HUES48 (cell line): ENCODE measurements around the gene NTMT1.
A peak's percentile ranks its signal among the peaks of the same experiment; 100 is the strongest.

Source experiments
- H3K27ac ChIP-seq: one replicate; pipeline ENCODE4 v1.7.0; 2013; ENCODE audit warnings: low read depth, low read length, inconsistent platforms
- H3K27me3 ChIP-seq: 2 replicates; pipeline ENCODE4 v1.6.1; 2013; ENCODE audit warnings: mild to moderate bottlenecking, low read length; ENCODE audit not compliant: control insufficient read depth, insufficient read depth
- H3K36me3 ChIP-seq: 2 replicates; pipeline ENCODE4 v1.6.1; 2013; ENCODE audit warnings: low read length; ENCODE audit not compliant: control insufficient read depth, insufficient read depth
- H3K4me1 ChIP-seq: 2 replicates; pipeline ENCODE4 v1.6.1; 2013; ENCODE audit warnings: mild to moderate bottlenecking, low read length; ENCODE audit not compliant: control insufficient read depth, insufficient read depth
- H3K4me3 ChIP-seq: 2 replicates; pipeline ENCODE4 v1.5.1; 2013; ENCODE audit warnings: mild to moderate bottlenecking, low read depth, low read length
- H3K9ac ChIP-seq: 2 replicates; pipeline ENCODE4 v1.6.1; 2013; ENCODE audit warnings: mild to moderate bottlenecking, low read depth, low read length, moderate library complexity
- H3K9me3 ChIP-seq: 2 replicates; pipeline ENCODE4 v1.6.1; 2013; ENCODE audit warnings: low read length; ENCODE audit not compliant: control insufficient read depth, insufficient read depth

NTMT1 gene

DNA sequence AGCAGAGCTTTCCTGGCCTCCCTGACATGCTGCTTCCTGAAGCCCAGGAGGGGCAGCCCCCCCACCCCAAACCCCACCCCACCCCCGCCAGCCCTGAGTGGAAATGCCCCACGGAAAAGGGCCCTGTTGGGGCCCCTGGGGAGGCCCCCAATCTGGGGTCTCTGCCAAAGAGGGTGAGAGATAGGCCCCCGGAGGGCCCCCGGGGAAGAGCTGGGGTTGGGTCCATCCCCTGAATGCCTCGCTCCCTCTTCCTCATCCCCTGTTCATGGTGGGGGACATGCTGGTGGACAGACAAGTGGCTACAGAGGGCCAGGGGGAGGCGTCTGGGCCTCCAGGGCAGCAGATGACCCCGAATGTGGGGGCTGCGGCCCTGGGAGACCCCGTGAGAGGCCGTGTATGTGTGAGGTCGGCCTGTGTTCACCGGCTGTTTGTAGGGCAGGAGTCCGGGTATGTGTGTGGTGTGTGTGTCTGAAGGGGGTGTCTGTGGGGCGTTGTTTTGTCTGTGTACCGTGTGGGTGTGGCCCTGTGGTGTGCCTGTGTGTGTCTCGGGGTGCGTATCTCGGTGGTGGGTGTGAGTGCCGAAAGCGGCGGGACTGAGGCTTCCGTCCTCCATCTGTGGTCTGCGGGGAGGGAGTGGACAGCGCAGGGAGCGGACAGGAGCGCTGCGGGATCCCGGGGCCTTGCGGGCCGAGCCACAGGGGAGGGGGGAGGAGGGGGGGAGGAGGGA, 16.3 kb upstream of the NTMT1 start:
- Histone ChIP-seq H3K36me3 (no peaks in the 10 kb centered on the region), H3K9ac (no peak overlapping the region), H3K27me3 (peaks cover 8% of the 10 kb centered on the region), H3K4me3 (peak overlapping the region; percentile 45; the same call in 1 of the 2 replicates), H3K27ac (no peak overlapping the region), H3K9me3 (no peaks in the 10 kb centered on the region), H3K4me1 (peaks cover 18% of the 10 kb centered on the region; the same call in 1 of the 2 replicates)

GRCh38 chr9:129610213-129610472, 15.8 kb upstream of the NTMT1 start:
- peaks cover 17% of the 10 kb centered on the region; the same call in 1 of the 2 replicates for H3K4me1 ChIP-seq

DNA sequence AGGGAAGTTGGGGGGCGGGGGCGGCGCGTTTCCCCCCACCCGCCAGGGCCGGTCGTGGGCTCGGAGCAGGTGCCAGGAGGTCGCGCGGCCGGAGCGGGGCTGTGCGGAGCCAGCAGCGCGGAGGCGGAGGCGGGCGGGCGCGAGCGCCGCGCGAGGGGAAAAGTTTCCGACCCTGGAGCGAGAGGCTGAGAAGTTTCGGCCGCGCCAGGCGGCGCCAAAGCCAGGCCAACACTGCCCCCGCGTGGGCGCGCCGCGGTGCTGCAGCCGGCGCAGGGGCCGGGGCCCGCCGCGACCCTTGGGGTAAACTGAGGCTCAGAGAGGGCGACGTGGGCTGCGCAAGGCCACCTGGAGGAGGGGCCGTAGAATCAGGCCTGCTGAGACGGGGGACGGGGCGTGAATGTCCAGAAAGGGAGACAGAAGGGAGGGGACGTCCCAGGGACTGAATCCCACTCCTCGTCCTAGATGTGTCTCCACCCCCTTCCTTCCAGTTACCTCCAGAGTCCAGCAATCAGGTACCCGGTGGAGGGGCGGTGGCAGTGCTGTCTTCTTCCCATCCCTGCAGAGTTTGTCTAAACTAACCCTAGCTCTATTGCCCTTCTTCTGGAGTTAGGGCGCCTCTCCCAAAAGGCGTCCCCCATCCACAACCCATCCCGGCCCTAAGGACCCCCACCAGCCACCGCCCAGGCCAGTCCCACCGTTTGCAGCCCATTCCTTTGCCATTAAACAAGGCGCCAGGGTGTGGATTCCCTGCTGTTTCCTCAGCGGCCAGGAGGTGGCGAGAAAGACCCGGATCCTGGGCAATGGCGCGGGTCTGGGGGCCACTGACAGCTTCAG, 15.3 kb upstream of the NTMT1 start:
- H3K27ac ChIP-seq = no peak overlapping the region
- peaks cover 15% of the 10 kb centered on the region for H3K27me3 ChIP-seq
- peaks cover 17% of the 10 kb centered on the region; the same call in 1 of the 2 replicates for H3K4me1 ChIP-seq
- H3K9ac ChIP-seq = no peak overlapping the region
- H3K36me3 ChIP-seq = no peaks in the 10 kb centered on the region
- H3K4me3 ChIP-seq = peak overlapping the region; percentile 65
- H3K9me3 ChIP-seq = no peaks in the 10 kb centered on the region

More at GRCh38 chr9:129610213-129610472, 15.8 kb upstream of the NTMT1 start:
- Histone ChIP-seq H3K36me3 (no peaks in the 10 kb centered on the region), H3K9me3 (no peaks in the 10 kb centered on the region), H3K27ac (no peak overlapping the region), H3K9ac (no peak overlapping the region), H3K27me3 (peaks cover 10% of the 10 kb centered on the region), H3K4me3 (peak overlapping the region; percentile 65; the same call in 1 of the 2 replicates)

- Histone ChIP-seq H3K27ac (no peak overlapping the region), H3K4me3 (peak overlapping the region; percentile 65), H3K36me3 (no peaks in the 10 kb centered on the region), H3K4me1 (peaks cover 17% of the 10 kb centered on the region; the same call in 1 of the 2 replicates), H3K9ac (no peak overlapping the region), H3K27me3 (peaks cover 16% of the 10 kb centered on the region), H3K9me3 (no peaks in the 10 kb centered on the region)
These were observed 14.6 kb upstream of the NTMT1 start for GRCh38 chr9:129611307-129611800.

GRCh38 chr9:129612123-129612522, 13.8 kb upstream of the NTMT1 start:
- Histone ChIP-seq H3K36me3 (no peaks in the 10 kb centered on the region), H3K9ac (no peak overlapping the region), H3K27me3 (peaks cover 16% of the 10 kb centered on the region), H3K9me3 (no peaks in the 10 kb centered on the region), H3K27ac (no peak overlapping the region), H3K4me3 (no peak overlapping the region), H3K4me1 (peaks cover 17% of the 10 kb centered on the region; the same call in 1 of the 2 replicates)

- no peaks in the 10 kb centered on the region for H3K9me3 ChIP-seq
- H3K4me1 ChIP-seq = peaks cover 13% of the 10 kb centered on the region; the same call in 1 of the 2 replicates
- H3K27ac ChIP-seq = no peak overlapping the region
- no peak overlapping the region for H3K4me3 ChIP-seq
- H3K9ac ChIP-seq = no peak overlapping the region
- H3K36me3 ChIP-seq = no peaks in the 10 kb centered on the region
- peaks cover 16% of the 10 kb centered on the region for H3K27me3 ChIP-seq
These were observed 13.0 kb upstream of the NTMT1 start for GRCh38 chr9:129612815-129613519.

GRCh38 chr9:129613520-129614175, 12.3 kb upstream of the NTMT1 start:
- Histone ChIP-seq H3K27me3 (peaks cover 16% of the 10 kb centered on the region), H3K4me1 (peaks cover 13% of the 10 kb centered on the region; the same call in 1 of the 2 replicates), H3K4me3 (no peak overlapping the region), H3K9me3 (no peaks in the 10 kb centered on the region), H3K9ac (no peak overlapping the region), H3K36me3 (no peaks in the 10 kb centered on the region), H3K27ac (no peak overlapping the region)

GRCh38 chr9:129614932-129615331, 11.0 kb upstream of the NTMT1 start:
- Histone ChIP-seq H3K9me3 (no peaks in the 10 kb centered on the region), H3K27me3 (peaks cover 24% of the 10 kb centered on the region), H3K4me3 (no peak overlapping the region), H3K27ac (no peak overlapping the region), H3K9ac (no peak overlapping the region), H3K36me3 (no peaks in the 10 kb centered on the region), H3K4me1 (0 out of 2 replicates have a peak, but pooled peaks cover 3% of the 10 kb centered on the region)

DNA sequence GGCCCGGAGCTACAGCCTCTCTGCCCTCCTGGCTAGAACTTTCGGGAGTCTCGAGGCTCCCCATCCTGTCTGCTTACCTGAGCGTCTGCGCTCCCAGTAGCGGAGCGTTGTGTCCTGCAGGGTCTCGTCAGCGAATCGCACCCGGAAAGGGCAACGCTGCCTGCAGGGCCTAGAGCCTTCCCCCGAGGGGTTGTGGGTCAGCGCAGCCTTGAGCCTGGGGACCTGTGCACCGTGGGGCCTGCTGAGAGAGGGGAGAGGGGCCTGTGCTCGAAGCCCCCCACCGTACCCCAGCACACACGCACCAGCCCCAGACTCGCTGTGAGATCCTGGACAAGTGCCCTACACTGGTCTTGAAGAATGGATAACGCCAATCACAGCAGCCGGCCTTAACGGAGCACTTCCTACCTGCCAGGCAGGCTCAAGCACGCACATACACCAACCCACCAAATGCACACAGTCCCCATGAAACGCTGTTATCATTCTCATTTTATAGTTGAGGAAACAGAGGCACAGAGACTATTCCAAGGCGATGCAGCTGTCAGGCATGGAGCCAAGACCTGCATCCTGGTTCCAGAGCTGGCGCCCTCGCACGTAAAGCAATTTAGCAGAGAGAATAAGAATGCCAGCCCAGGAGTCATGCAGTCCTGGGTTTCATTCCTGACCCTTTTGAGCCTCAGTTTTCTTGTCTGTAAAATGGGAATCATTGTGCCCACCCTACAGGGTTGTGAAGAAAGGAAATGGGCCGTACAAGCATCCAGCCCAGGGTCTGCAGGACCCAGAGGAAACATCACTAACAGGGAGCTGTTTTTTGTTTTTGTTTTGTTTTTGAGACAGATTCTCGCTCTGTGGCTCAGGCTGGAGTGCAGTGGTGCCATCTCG, 10.3 kb upstream of the NTMT1 start:
- no peak overlapping the region for H3K9ac ChIP-seq
- no peaks in the 10 kb centered on the region for H3K36me3 ChIP-seq
- no peak overlapping the region for H3K27ac ChIP-seq
- H3K9me3 ChIP-seq = no peaks in the 10 kb centered on the region
- 0 out of 2 replicates have a peak, but pooled peaks cover 3% of the 10 kb centered on the region for H3K4me1 ChIP-seq
- no peak overlapping the region for H3K4me3 ChIP-seq
- peaks cover 31% of the 10 kb centered on the region for H3K27me3 ChIP-seq

DNA sequence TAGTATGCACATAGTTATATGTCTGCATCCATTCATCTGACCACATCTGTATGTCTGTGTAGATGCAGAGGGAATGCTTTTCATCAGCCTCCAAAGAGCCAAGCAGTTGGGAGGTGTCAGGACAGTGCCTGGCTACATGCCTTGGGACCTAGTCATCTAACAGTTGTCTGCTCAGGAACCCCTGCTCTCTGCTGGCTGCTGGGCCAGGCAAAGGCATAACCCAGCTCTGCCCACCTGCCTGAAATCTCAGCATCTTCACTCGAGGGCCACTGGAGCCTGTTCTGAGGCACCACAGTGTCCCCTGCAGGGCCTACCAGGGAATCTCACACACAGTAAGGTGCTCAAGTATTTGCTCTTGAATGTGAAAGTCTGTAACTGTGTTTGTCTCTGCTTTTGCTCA, 8.8 kb upstream of the NTMT1 start:
- no peaks in the 10 kb centered on the region for H3K36me3 ChIP-seq
- H3K9ac ChIP-seq = no peak overlapping the region
- no peaks in the 10 kb centered on the region for H3K4me1 ChIP-seq
- no peak overlapping the region for H3K27ac ChIP-seq
- H3K4me3 ChIP-seq = no peak overlapping the region
- peaks cover 41% of the 10 kb centered on the region for H3K27me3 ChIP-seq
- no peaks in the 10 kb centered on the region for H3K9me3 ChIP-seq
